HEK293 (cell line): Measurements from ENCODE around the gene NOX1.

Experiments
- CTCF ChIA-PET: fragments of 350-600 bp; formaldehyde crosslinking; extraction: SDS; loops from one replicate; lab custom pipeline; 2021; ENCODE audit warnings: antibody characterized with exemption; lab: Yijun Ruan, JAX
- POLR2A ChIA-PET: fragments of 300-600 bp; formaldehyde crosslinking; extraction: SDS; loops from one replicate; lab custom pipeline; 2020; ENCODE audit warnings: antibody characterized with exemption, inconsistent platforms; lab: Yijun Ruan, JAX
- H3K27ac ChIP-seq: fragments of 200-500 bp; sonication (Bioruptor generic); 2 replicates; pipeline ENCODE4 v1.5.1; 2014; ENCODE audit warnings: low read depth, low read length, control low read depth, inconsistent platforms; ENCODE audit errors: extremely low read depth
- H3K36me3 ChIP-seq, 2 experiments: fragments of 200-500 bp in 1 of 2; sonication (Bioruptor generic) in 1 of 2; 1 replicate in 1 of 2; 2 replicates in 1 of 2; pipeline ENCODE4 v1.5.1; 2014 to 2017; ENCODE audit warnings: inconsistent platforms in 2 of 2, low read length in 2 of 2; ENCODE audit not compliant: control insufficient read depth in 2 of 2, insufficient read depth in 1 of 2
- H3K4me1 ChIP-seq: fragments of 200-500 bp; sonication (Bioruptor generic); 2 replicates; pipeline ENCODE4 v1.5.1; 2014; ENCODE audit warnings: mild to moderate bottlenecking, low read length, inconsistent platforms; ENCODE audit not compliant: control insufficient read depth, insufficient read depth
- H3K4me3 ChIP-seq: 2 replicates; pipeline ENCODE4 v1.5.1; 2011; ENCODE audit warnings: low read depth, mild to moderate bottlenecking, control low read depth, low read length, moderate library complexity
- H3K9me3 ChIP-seq: fragments of 200-500 bp; sonication (Bioruptor generic); 2 replicates; pipeline ENCODE4 v1.5.1; 2014; ENCODE audit warnings: low read depth, low read length, inconsistent platforms; ENCODE audit not compliant: control insufficient read depth, insufficient read depth
- BCL11A ChIP-seq: fragments of 450-650 bp; formaldehyde crosslinking; IDR thresholded peaks from 2 replicates; pipeline ENCODE4 v1.5.1; 2016; ENCODE audit warnings: low read depth, missing biosample characterization, missing genetic modification characterization
- MZF1 ChIP-seq: fragments of 450-650 bp; formaldehyde crosslinking; IDR thresholded peaks from 2 replicates; pipeline ENCODE4 v1.5.1; 2017; ENCODE audit warnings: missing biosample characterization, missing genetic modification characterization, borderline replicate concordance
- SCRT2 ChIP-seq: fragments of 450-650 bp; formaldehyde crosslinking; IDR thresholded peaks from 2 replicates; pipeline ENCODE4 v1.5.1; 2016; ENCODE audit warnings: missing biosample characterization, missing genetic modification characterization
- SP2 ChIP-seq: fragments of 450-650 bp; formaldehyde crosslinking; IDR thresholded peaks from 2 replicates; pipeline ENCODE4 v1.5.1; 2016; ENCODE audit warnings: missing biosample characterization, missing genetic modification characterization
- SP3 ChIP-seq: fragments of 450-650 bp; formaldehyde crosslinking; IDR thresholded peaks from 2 replicates; pipeline ENCODE4 v1.5.1; 2016; ENCODE audit warnings: missing biosample characterization, missing genetic modification characterization
- SP7 ChIP-seq: fragments of 450-650 bp; formaldehyde crosslinking; IDR thresholded peaks from 2 replicates; pipeline ENCODE4 v1.5.1; 2016; ENCODE audit warnings: missing biosample characterization, missing genetic modification characterization
- WT1 ChIP-seq: fragments of 450-650 bp; formaldehyde crosslinking; IDR thresholded peaks from 2 replicates; pipeline ENCODE4 v1.5.1; 2016; ENCODE audit warnings: missing biosample characterization, missing genetic modification characterization
- YY1 ChIP-seq: fragments of 450-650 bp; formaldehyde crosslinking; IDR thresholded peaks from 2 replicates; pipeline ENCODE4 v1.5.1; 2018; ENCODE audit warnings: missing biosample characterization, missing genetic modification characterization
- YY2 ChIP-seq: fragments of 450-650 bp; formaldehyde crosslinking; IDR thresholded peaks from 2 replicates; pipeline ENCODE4 v1.5.1; 2016; ENCODE audit warnings: missing biosample characterization, missing genetic modification characterization
- ZBTB17 ChIP-seq: fragments of 450-650 bp; formaldehyde crosslinking; IDR thresholded peaks from 2 replicates; pipeline ENCODE4 v1.5.1; 2016; ENCODE audit warnings: missing biosample characterization, missing genetic modification characterization
- ZFP37 ChIP-seq: fragments of 450-650 bp; formaldehyde crosslinking; IDR thresholded peaks from 2 replicates; pipeline ENCODE4 v1.5.1; 2016; ENCODE audit warnings: missing biosample characterization, missing genetic modification characterization
- ZNF16 ChIP-seq: fragments of 450-650 bp; formaldehyde crosslinking; IDR thresholded peaks from 2 replicates; pipeline ENCODE4 v1.5.1; 2016; ENCODE audit warnings: low read depth, missing biosample characterization, missing genetic modification characterization
- ZNF169 ChIP-seq: fragments of 450-650 bp; formaldehyde crosslinking; IDR thresholded peaks from 2 replicates; pipeline ENCODE4 v1.5.1; 2016; ENCODE audit warnings: missing biosample characterization, missing genetic modification characterization
- ZNF292 ChIP-seq: fragments of 450-650 bp; formaldehyde crosslinking; IDR thresholded peaks from 2 replicates; pipeline ENCODE4 v1.5.1; 2016; ENCODE audit warnings: low read depth, missing biosample characterization, missing genetic modification characterization, borderline replicate concordance
- ZNF341 ChIP-seq: fragments of 450-650 bp; formaldehyde crosslinking; IDR thresholded peaks from 2 replicates; pipeline ENCODE4; 2016; ENCODE audit warnings: low read depth, missing biosample characterization, missing genetic modification characterization
- ZNF366 ChIP-seq: fragments of 450-650 bp; formaldehyde crosslinking; conservative IDR thresholded peaks from 2 replicates; pipeline ENCODE4 v1.5.1; 2016; ENCODE audit warnings: missing biosample characterization, missing genetic modification characterization
- ZNF391 ChIP-seq: fragments of 450-650 bp; formaldehyde crosslinking; IDR thresholded peaks from 2 replicates; pipeline ENCODE4 v1.5.1; 2016; ENCODE audit warnings: low read depth, missing biosample characterization, missing genetic modification characterization, borderline replicate concordance
- ZNF514 ChIP-seq: fragments of 450-650 bp; formaldehyde crosslinking; IDR thresholded peaks from 2 replicates; pipeline ENCODE4 v1.5.1; 2016; ENCODE audit warnings: missing biosample characterization, missing genetic modification characterization
- ZNF600 ChIP-seq: fragments of 450-650 bp; formaldehyde crosslinking; IDR thresholded peaks from 2 replicates; pipeline ENCODE4 v1.5.1; 2016; ENCODE audit warnings: missing biosample characterization, missing genetic modification characterization
- ZNF621 ChIP-seq: fragments of 450-650 bp; formaldehyde crosslinking; IDR thresholded peaks from 2 replicates; pipeline ENCODE4 v1.5.1; 2017; ENCODE audit warnings: missing biosample characterization, missing genetic modification characterization
- ZNF660 ChIP-seq: fragments of 450-650 bp; IDR thresholded peaks from 2 replicates; pipeline ENCODE4 v1.5.1; 2018; ENCODE audit warnings: missing biosample characterization, mild to moderate bottlenecking, missing genetic modification characterization
- ZNF707 ChIP-seq: fragments of 450-650 bp; formaldehyde crosslinking; IDR thresholded peaks from 2 replicates; pipeline ENCODE4 v1.5.1; 2016; ENCODE audit warnings: missing biosample characterization, missing genetic modification characterization
- ZNF777 ChIP-seq: fragments of 450-650 bp; formaldehyde crosslinking; IDR thresholded peaks from 2 replicates; pipeline ENCODE4 v1.5.1; 2017; ENCODE audit warnings: missing biosample characterization, missing genetic modification characterization, borderline replicate concordance
- ZXDB ChIP-seq: fragments of 450-650 bp; formaldehyde crosslinking; IDR thresholded peaks from 2 replicates; pipeline ENCODE4 v1.5.1; 2016; ENCODE audit warnings: missing biosample characterization, missing genetic modification characterization
- TF ChIP-seq, protein P1 (sequence below): fragments of 450-650 bp; IDR thresholded peaks from 2 replicates; pipeline ENCODE4 v1.5.1; 2018; ENCODE audit warnings: missing biosample characterization, missing genetic modification characterization
- TF ChIP-seq, protein P2 (sequence below): fragments of 450-650 bp; formaldehyde crosslinking; IDR thresholded peaks from 2 replicates; pipeline ENCODE4 v1.5.1; 2016; ENCODE audit warnings: missing biosample characterization, missing genetic modification characterization
- TF ChIP-seq, protein P3 (sequence below): fragments of 450-650 bp; formaldehyde crosslinking; IDR thresholded peaks from 2 replicates; pipeline ENCODE4 v1.5.1; 2017; ENCODE audit warnings: missing biosample characterization, missing genetic modification characterization
- TF ChIP-seq, protein P4 (sequence below): fragments of 450-650 bp; formaldehyde crosslinking; IDR thresholded peaks from 2 replicates; pipeline ENCODE4 v1.5.1; 2016; ENCODE audit warnings: missing biosample characterization, missing genetic modification characterization

Gene NOX1

DNA sequence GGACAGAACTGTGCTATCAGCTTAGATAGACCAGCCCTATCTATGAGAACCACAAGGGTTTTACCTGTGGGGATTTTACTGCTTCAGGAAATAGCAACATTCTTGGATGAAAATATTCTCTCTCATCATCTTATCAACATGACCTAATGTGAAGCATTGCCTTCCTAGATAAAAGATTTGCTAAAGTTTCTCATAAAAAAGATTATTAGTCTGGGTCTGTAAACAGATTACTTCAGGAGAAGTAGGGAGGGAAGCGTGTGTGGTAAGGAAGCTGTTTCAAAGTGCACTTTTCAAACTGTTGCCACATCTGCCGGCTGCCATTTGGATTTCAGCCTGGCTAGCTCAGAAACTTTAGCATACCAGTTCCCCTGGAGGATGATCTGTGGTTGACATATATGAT lies at the start of gene NOX1:
Gene NOX1, minus strand, starts transcription at position 35 of the 400 bp plus-strand sequence. CDS start 220 bp downstream, outside the sequence.
- Histone ChIP-seq H3K36me3 (no peaks in the 10 kb centered on the region), H3K4me3 (no peak within 1 kb of the TSS), H3K4me1 (no peaks in the 10 kb centered on the region), H3K27ac (no peak within 1 kb of the TSS)
- POLR2A ChIA-PET = no interaction called here
- TF ChIP-seq ZNF600 (tag by site-specific recombination) (no peak), SP7 (tag by site-specific recombination) (no peak), ZNF366 (no peak), ZNF660 (no peak), ZNF777 (tag by site-specific recombination) (no peak), WT1 (tag by site-specific recombination) (no peak), BCL11A (tag by site-specific recombination) (no peak), MZF1 (tag by site-specific recombination) (no peak), YY1 (no peak), SP3 (tag by site-specific recombination) (no peak), ZNF621 (no peak), ZNF707 (tag by site-specific recombination) (no peak), ZNF391 (tag by site-specific recombination) (no peak), ZXDB (tag by site-specific recombination) (no peak), ZNF341 (tag by site-specific recombination) (no peak)
- TF ChIP-seq, protein P1, sequence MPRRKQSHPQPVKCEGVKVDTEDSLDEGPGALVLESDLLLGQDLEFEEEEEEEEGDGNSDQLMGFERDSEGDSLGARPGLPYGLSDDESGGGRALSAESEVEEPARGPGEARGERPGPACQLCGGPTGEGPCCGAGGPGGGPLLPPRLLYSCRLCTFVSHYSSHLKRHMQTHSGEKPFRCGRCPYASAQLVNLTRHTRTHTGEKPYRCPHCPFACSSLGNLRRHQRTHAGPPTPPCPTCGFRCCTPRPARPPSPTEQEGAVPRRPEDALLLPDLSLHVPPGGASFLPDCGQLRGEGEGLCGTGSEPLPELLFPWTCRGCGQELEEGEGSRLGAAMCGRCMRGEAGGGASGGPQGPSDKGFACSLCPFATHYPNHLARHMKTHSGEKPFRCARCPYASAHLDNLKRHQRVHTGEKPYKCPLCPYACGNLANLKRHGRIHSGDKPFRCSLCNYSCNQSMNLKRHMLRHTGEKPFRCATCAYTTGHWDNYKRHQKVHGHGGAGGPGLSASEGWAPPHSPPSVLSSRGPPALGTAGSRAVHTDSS (tag by site-specific recombination) = no peak
- TF ChIP-seq, protein P2, sequence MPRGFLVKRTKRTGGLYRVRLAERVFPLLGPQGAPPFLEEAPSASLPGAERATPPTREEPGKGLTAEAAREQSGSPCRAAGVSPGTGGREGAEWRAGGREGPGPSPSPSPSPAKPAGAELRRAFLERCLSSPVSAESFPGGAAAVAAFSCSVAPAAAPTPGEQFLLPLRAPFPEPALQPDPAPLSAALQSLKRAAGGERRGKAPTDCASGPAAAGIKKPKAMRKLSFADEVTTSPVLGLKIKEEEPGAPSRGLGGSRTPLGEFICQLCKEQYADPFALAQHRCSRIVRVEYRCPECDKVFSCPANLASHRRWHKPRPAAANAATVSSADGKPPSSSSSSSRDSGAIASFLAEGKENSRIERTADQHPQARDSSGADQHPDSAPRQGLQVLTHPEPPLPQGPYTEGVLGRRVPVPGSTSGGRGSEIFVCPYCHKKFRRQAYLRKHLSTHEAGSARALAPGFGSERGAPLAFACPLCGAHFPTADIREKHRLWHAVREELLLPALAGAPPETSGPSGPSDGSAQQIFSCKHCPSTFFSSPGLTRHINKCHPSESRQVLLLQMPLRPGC (tag by site-specific recombination) = no peak
- TF ChIP-seq, protein P3, sequence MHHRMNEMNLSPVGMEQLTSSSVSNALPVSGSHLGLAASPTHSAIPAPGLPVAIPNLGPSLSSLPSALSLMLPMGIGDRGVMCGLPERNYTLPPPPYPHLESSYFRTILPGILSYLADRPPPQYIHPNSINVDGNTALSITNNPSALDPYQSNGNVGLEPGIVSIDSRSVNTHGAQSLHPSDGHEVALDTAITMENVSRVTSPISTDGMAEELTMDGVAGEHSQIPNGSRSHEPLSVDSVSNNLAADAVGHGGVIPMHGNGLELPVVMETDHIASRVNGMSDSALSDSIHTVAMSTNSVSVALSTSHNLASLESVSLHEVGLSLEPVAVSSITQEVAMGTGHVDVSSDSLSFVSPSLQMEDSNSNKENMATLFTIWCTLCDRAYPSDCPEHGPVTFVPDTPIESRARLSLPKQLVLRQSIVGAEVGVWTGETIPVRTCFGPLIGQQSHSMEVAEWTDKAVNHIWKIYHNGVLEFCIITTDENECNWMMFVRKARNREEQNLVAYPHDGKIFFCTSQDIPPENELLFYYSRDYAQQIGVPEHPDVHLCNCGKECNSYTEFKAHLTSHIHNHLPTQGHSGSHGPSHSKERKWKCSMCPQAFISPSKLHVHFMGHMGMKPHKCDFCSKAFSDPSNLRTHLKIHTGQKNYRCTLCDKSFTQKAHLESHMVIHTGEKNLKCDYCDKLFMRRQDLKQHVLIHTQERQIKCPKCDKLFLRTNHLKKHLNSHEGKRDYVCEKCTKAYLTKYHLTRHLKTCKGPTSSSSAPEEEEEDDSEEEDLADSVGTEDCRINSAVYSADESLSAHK (tag by site-specific recombination) = no peak
- TF ChIP-seq, all 188 proteins: peak for 0
- CTCF ChIA-PET = interaction anchor here (0.5 kb wide), 1 partner anchor 370 kb away, joined by 3 read pairs; no protein-coding TSS in a partner anchor
- no peaks in the 10 kb centered on the region for H3K9me3 ChIP-seq

DNA sequence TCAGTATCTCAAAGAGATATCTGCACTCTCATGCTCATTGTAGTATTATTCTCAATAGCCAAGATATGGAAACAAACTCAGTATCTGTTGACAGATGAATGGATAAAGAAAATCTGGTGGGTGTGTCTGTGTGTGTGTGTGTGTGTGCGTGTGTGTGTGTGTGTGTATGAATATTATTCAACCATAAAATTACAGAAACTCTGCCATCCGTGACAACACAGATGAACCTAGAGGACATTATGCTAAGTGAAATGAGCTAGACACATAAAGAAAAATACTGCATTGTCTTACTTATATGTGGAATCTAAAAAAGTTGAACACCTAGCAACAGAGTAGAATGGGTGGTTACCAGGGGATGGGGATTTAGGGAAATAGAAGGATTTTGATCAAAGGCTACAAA lies 41.4 kb upstream of the NOX1 start:
- Histone ChIP-seq H3K9me3 (no peaks in the 10 kb centered on the region), H3K27ac (no peak overlapping the region), H3K4me1 (no peaks in the 10 kb centered on the region), H3K4me3 (no peak overlapping the region), H3K36me3 (no peaks in the 10 kb centered on the region)
- CTCF ChIA-PET = no interaction called here
- POLR2A ChIA-PET = no interaction called here
- no peak for TF ChIP-seq ZBTB17 (tag by site-specific recombination)
- TF ChIP-seq SP2 (tag by site-specific recombination) = no peak
- TF ChIP-seq ZFP37 = no peak
- TF ChIP-seq SCRT2 (tag by site-specific recombination) = no peak
- TF ChIP-seq ZNF514 (tag by site-specific recombination) = no peak
- no peak for TF ChIP-seq ZNF169
- no peak for TF ChIP-seq ZNF16 (tag by site-specific recombination)
- TF ChIP-seq YY2 = no peak
- TF ChIP-seq ZNF292 (tag by site-specific recombination) = no peak
- TF ChIP-seq, protein P4, sequence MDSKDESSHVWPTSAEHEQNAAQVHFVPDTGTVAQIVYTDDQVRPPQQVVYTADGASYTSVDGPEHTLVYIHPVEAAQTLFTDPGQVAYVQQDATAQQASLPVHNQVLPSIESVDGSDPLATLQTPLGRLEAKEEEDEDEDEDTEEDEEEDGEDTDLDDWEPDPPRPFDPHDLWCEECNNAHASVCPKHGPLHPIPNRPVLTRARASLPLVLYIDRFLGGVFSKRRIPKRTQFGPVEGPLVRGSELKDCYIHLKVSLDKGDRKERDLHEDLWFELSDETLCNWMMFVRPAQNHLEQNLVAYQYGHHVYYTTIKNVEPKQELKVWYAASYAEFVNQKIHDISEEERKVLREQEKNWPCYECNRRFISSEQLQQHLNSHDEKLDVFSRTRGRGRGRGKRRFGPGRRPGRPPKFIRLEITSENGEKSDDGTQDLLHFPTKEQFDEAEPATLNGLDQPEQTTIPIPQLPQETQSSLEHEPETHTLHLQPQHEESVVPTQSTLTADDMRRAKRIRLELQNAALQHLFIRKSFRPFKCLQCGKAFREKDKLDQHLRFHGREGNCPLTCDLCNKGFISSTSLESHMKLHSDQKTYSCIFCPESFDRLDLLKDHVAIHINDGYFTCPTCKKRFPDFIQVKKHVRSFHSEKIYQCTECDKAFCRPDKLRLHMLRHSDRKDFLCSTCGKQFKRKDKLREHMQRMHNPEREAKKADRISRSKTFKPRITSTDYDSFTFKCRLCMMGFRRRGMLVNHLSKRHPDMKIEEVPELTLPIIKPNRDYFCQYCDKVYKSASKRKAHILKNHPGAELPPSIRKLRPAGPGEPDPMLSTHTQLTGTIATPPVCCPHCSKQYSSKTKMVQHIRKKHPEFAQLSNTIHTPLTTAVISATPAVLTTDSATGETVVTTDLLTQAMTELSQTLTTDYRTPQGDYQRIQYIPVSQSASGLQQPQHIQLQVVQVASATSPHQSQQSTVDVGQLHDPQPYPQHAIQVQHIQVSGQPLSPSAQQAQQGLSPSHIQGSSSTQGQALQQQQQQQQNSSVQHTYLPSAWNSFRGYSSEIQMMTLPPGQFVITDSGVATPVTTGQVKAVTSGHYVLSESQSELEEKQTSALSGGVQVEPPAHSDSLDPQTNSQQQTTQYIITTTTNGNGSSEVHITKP = no peak
